Transverse colon (tissue), 4 donors: ENCODE measurements around the gene ARHGAP23.

Source experiments
- EP300 ChIP-seq: sonication (generic); formaldehyde crosslinking; IDR thresholded peaks from one replicate; pipeline ENCODE4 v1.6.1; 2017; ENCODE audit warnings: antibody characterized with exemption, low read depth
- POLR2A ChIP-seq: fragments of 450-650 bp; IDR thresholded peaks from one replicate; pipeline ENCODE4 v1.6.1; 2016; ENCODE audit warnings: antibody characterized with exemption, mild to moderate bottlenecking, moderate library complexity
- POLR2AphosphoS5 ChIP-seq, 3 donors: sonication (generic); formaldehyde crosslinking; IDR thresholded peaks; one replicate each; pipeline ENCODE4 v1.6.1; 2016; ENCODE audit warnings: antibody characterized with exemption in 3 of 3
- TF ChIP-seq, protein P1 (sequence below), 5 experiments: fragments of 200-600 bp in 3 of 5; fragments of 450-650 bp in 2 of 5; sonication (generic) in 3 of 5; IDR thresholded peaks; 1 replicate in 2 of 5; 2 replicates in 3 of 5; pipeline ENCODE4 v1.5.1; 2016 to 2017; ENCODE audit warnings: antibody characterized with exemption in 5 of 5, inconsistent platforms in 3 of 5, mild to moderate bottlenecking in 2 of 5, moderate library complexity in 1 of 5

DNA sequence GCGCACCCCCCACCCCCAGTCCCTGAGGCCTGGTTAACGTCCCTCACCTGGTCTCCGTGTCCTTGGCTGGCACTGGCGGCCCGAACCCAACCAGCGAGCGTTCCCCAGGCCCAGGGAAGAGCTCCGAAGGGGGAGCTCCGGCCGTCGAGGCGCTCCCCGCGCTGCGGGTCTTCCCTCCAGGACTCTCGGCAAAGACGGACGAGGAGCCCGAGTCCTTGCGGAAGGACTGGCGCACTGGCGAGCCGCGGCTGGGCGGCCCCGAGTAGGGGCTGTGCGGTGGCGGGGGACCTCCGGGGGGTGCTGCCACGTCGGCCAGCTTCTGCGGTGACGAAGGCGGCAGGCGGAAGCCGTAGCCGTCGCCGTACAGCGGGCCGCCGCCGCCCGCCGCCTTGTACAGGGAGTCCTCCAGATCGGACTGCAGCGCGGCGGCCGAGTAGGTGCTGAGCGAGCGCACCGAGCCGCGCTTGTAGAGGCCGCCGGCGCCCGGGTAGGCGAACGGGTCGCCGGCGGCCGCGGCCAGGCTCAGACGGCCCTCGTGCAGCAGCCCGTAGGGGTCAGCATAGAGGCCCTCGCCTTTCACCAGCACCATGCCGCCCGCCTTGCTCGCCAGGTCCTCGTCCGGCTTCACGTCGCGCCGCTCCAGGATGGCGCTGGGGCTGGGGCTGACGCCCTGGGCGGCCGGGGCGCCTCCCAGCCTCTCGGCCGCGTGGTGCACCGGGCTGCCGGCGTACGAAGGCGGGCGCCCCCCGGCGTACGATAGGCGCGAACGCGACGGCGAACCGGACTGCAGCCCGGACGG lies 133.4 kb downstream of the ARHGAP23 start:
- TF ChIP-seq, protein P1, sequence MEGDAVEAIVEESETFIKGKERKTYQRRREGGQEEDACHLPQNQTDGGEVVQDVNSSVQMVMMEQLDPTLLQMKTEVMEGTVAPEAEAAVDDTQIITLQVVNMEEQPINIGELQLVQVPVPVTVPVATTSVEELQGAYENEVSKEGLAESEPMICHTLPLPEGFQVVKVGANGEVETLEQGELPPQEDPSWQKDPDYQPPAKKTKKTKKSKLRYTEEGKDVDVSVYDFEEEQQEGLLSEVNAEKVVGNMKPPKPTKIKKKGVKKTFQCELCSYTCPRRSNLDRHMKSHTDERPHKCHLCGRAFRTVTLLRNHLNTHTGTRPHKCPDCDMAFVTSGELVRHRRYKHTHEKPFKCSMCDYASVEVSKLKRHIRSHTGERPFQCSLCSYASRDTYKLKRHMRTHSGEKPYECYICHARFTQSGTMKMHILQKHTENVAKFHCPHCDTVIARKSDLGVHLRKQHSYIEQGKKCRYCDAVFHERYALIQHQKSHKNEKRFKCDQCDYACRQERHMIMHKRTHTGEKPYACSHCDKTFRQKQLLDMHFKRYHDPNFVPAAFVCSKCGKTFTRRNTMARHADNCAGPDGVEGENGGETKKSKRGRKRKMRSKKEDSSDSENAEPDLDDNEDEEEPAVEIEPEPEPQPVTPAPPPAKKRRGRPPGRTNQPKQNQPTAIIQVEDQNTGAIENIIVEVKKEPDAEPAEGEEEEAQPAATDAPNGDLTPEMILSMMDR (IDR thresholded peaks at IDR 0.05) = no peak
- TF ChIP-seq EP300 (no peak), POLR2AphosphoS5 (IDR thresholded peaks at IDR 0.05) (no peak), POLR2A (no peak)
